NCI-H1694 (cell line): Measurements from ENCODE around the gene JPT1.
"Not testable (repeated sequence)": the region's sequence is repeated elsewhere in the genome, so short reads cannot be mapped to it uniquely, and the experiment has no call there.

Source experiments
- DNase-seq: peaks from one replicate; lab custom pipeline; 2025; lab: John Stamatoyannopoulos, UW

JPT1 gene

GRCh38 chr17:75130059-75130631 lies 24.2 kb downstream of the JPT1 start:
- DNase-seq: no peak

DNA sequence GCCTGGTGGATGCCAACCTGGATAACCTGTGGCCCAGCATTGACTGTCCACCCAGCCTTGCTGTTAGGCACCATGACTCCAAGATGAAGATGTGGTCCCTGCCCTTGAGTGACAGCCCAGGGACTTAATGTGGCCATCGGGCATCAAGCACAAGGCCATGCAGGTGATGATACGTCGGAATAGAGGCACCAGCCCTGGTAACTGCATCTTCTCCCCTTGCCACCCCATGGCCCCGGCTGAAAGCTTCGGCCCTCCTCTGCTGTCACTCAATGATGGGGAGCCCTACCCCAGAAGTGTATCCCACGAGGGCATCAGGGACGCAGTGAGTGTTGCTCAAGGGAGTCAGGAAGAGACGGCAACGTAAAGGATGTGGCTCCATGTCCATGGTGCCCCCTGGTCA lies 24.7 kb downstream of the JPT1 start:
- no peak for DNase-seq

GRCh38 chr17:75128694-75129505 lies 25.4 kb downstream of the JPT1 start:
- no peak for DNase-seq

GRCh38 chr17:75127936-75128335 lies 26.4 kb downstream of the JPT1 start:
- DNase-seq: not testable (repeated sequence)

DNA sequence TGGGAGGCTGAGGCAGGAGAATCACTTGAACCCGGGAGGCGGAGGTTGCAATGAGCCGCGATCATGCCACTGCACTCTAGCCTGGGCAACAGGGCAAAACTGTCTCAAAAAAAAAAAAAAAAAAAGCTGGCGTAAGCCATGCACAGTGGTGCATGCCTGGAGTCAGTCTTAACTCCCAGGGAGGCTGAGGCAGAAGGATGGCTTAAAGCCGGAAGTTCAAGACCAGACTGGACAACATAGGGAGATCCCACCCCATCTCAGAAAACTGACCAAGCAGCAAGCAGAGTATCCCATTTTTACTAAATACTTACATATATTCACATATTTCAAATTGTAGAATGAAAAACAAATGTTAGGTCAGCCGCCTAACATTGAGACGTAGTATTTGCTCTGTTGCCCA lies 27.4 kb downstream of the JPT1 start:
- no peak for DNase-seq

- DNase-seq: no peak
Measured at GRCh38 chr17:75125984-75126383, 28.3 kb downstream of the JPT1 start.

GRCh38 chr17:75124819-75125162 lies 29.5 kb downstream of the JPT1 start:
- DNase-seq: no peak

GRCh38 chr17:75124041-75124818 lies 30.1 kb downstream of the JPT1 start:
- DNase-seq: no peak

DNA sequence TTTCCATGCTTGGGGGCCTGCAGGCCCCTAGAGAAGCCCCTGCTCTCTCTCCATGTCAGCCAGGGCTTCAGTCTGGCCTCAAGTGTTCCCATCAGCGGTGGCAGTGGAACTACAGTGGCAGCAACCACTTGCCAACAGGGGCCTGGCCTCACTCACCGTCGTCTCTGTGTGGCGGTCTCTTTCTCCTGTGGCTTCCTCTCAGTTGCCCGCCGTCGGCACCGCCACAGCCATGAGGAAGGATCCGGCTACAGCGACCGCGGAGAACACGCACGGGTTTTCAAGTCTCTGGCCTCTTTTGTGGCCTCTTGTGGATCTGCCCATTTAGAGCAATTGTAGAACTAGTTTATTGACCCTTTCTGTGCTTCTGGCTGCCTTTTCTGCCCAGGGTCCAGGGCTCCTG lies 36.0 kb downstream of the JPT1 start:
- DNase-seq: no peak

DNA sequence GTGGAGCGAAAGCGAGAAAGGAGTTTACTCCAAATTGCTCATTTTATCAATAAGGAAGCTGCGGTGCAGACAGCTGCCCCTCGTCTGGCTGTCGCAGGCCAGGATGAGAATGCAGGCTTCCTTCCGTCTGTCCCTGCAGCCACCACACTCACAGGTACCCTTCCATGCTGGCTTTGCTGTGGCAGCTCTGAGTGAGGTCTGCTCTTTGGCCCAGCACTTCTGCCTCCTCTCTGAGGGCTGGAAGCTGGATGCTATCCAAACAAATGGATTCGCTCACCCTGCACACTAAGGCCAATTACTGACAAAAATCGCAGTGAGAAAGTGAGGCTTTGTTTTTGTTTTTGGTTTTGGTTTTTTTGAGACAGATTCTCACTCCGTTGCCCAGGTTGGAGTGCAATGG lies 37.6 kb downstream of the JPT1 start:
- DNase-seq: no peak

- DNase-seq: no peak
Measured at GRCh38 chr17:75115555-75115954, 38.8 kb downstream of the JPT1 start.

- no peak for DNase-seq
Measured at GRCh38 chr17:75114552-75115314, 39.6 kb downstream of the JPT1 start.

GRCh38 chr17:75113798-75114551 lies 40.3 kb downstream of the JPT1 start:
- DNase-seq: peak; percentile 67

- DNase-seq: no peak
Measured at GRCh38 chr17:75111777-75112335, 42.5 kb downstream of the JPT1 start.

DNA sequence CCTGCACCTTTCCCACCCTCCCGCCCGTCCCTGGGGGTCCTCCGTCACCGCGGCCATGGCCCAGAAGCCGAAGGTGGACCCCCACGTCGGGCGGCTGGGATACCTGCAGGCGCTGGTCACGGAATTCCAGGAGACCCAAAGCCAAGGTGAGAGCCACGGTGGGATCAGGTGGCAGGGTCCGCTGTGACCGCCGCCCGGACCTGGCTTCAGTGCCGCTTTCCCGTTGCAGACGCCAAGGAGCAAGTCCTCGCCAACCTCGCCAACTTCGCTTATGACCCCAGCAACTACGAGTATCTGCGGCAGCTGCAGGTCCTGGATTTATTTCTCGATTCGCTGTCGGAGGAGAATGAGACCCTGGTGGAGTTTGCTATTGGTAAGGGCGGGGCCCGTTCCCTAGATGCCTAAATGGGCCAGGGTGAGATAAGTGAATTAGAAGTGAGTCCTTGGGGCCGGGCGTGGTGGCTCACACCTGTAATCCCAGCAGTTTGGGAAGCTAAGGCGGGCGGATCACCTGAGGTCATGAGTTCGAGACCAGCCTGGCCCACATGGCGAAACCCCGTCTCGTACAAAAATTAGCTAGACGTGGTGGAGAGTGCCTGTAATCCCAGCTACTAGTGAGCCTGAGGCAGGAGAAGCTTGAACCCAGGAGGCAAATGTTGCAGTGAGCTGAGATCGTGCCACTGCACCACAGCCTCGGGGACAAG lies 43.9 kb downstream of the JPT1 start:
- DNase-seq: no peak

DNA sequence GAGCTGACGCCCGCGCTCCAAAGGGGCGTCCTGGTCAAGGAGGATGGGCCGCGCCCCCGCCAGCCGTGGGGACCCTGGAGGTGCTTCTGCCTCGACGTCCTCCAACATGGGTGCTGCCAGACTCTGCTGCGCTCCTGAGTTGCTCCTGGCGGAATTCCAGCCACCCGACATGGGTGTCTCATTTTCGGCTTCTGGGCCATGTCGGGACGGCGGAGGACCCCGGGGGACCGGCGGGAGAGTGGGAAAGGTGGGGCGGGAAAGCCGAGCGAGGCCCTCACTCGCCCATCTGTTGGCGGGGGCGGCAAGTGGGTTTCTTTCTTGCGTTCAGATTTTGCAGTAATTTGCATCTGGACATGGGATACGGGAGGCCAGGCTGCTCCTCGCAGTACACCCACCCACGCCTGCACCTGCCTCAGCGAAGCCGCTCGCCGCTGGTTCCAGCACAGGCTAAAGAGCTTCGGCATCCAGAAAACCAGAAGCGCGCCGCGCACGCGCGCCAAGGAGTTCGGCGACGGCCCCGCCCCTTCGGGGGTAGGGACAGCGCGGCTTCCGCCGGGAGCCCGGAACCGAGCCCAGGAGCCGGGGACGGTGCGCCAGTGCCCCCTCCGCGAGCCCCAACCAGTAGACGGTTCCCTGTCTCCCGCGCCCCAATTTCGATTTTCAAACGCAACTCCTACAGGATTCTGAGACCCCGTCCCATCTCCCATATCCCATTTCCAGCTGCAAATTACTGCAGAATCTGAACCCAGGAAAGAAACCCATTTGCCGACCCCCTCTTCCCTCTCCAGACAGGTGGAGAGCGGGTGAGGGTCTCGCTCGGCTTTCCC lies 44.7 kb downstream of the JPT1 start, which contains the start of gene ARMC7:
Gene ARMC7 (plus strand): TSS at position 563 of the 827 bp plus-strand sequence. CDS start 320 bp downstream, outside the sequence.
- DNase-seq: peak; percentile 42

GRCh38 chr17:75109046-75109406 lies 45.3 kb downstream of the JPT1 start:
- no peak for DNase-seq

- no peak for DNase-seq
Measured at GRCh38 chr17:75108193-75108592, 46.1 kb downstream of the JPT1 start.
